Activated T-helper 1 cell treated with anti-CD3 and anti-CD28 coated beads, Interleukin-12 subunit alpha, Interleukin-12 subunit beta, Interleukin-2, Interleukin-4 antibody, amounts not matched to agents 30 ng/mL and 10 ng/mL and 1 ng/mL, durations not matched to agents 14 hours and 24 hours and 36 hours (primary cell): Measurements from ENCODE around the gene ANKRD33. TPM values are rescaled to one million over a fixed set of nuclear protein-coding genes. Genes with fewer than 3 reads are reported as not detected.

Source experiments
- DNase-seq: peaks from one replicate; pipeline ENCODE4 v3.0.0; 2021; ENCODE audit warnings: low spot score
- H3K27ac Mint-ChIP-seq: one replicate; pipeline ENCODE4 v1.8.0; 2021; ENCODE audit warnings: mild to moderate bottlenecking, mixed read lengths
- H3K27me3 Mint-ChIP-seq: one replicate; pipeline ENCODE4 v1.8.0; 2022; ENCODE audit warnings: mild to moderate bottlenecking, moderate library complexity, mixed read lengths; ENCODE audit not compliant: insufficient read depth
- H3K36me3 Mint-ChIP-seq: one replicate; pipeline ENCODE4 v1.8.0; 2021; ENCODE audit warnings: low read depth, mixed read lengths
- H3K4me1 Mint-ChIP-seq: one replicate; pipeline ENCODE4 v1.8.0; 2021; ENCODE audit warnings: low read depth, mixed read lengths
- H3K4me3 Mint-ChIP-seq: one replicate; pipeline ENCODE4 v1.8.0; 2021; ENCODE audit warnings: mild to moderate bottlenecking, moderate library complexity, mixed read lengths
- H3K9me3 Mint-ChIP-seq: one replicate; pipeline ENCODE4 v1.8.0; 2021; ENCODE audit warnings: mixed read lengths
- intact Hi-C: fragments of 100-400 bp; cut with micrococcal nuclease; formaldehyde crosslinking; loops from one replicate; pipeline ENCODE4 v1.15.1; 2024
- total RNA-seq: library from RNA; stranded (reverse); gene quantifications from 2 replicates; pipeline ENCODE4 v1.2.3, GENCODE V29; 2022

The ANKRD33 gene
- total RNA-seq, 1 donor from 2014 or later: not detected

DNA sequence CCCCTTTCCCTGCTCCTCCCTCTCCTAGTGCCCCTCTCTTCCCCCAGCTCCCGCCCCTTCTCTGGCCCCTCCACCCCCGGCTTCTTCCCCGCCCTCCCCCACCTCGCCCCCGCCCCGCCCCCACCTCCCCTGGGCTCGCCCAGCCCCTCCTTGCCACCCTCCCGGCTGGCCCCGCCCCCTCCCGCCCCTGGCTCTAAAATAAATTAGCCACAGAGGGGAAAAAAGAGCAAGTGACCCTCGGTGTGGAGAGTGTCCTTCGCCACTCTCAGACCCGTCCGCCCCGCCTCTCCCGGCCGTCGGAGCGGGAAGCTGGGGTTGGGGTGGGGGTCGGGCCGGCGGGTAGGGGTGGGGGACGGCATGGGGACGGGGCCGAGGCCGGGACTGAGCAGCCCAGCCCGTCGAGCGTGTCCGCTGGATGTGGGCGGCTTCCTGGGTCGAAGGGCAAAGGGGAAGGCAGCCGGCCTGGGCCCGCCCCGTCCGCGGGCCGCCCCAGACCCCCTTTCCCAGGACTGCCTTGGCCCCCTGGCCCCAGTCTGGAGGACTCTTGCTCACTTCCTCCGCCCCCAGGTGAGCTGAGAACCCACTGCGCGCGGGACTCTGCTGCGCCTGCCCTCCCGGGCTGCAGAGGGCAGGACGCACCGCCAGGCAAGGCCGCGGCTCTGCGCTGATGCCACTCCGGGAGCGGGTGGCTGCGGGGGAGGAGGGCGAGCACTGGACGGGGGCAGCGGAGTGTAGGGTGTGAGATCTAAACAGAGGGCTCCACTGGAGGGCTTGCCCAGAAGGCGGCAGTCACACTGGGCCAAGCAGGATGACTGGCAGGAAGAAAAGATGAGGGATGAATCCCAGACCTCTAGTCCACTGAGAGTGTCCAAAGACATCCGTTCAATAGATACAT is 38.8 kb upstream of the ANKRD33 start:
- Mint-ChIP-seq H3K27me3 (peaks cover 42% of the 10 kb centered on the region), H3K4me3 (no peak overlapping the region), H3K36me3 (no peaks in the 10 kb centered on the region), H3K27ac (no peak overlapping the region), H3K4me1 (peaks cover 14% of the 10 kb centered on the region), H3K9me3 (no peaks in the 10 kb centered on the region)
- DNase-seq: no peak
- intact Hi-C loops: no loop called here

DNA sequence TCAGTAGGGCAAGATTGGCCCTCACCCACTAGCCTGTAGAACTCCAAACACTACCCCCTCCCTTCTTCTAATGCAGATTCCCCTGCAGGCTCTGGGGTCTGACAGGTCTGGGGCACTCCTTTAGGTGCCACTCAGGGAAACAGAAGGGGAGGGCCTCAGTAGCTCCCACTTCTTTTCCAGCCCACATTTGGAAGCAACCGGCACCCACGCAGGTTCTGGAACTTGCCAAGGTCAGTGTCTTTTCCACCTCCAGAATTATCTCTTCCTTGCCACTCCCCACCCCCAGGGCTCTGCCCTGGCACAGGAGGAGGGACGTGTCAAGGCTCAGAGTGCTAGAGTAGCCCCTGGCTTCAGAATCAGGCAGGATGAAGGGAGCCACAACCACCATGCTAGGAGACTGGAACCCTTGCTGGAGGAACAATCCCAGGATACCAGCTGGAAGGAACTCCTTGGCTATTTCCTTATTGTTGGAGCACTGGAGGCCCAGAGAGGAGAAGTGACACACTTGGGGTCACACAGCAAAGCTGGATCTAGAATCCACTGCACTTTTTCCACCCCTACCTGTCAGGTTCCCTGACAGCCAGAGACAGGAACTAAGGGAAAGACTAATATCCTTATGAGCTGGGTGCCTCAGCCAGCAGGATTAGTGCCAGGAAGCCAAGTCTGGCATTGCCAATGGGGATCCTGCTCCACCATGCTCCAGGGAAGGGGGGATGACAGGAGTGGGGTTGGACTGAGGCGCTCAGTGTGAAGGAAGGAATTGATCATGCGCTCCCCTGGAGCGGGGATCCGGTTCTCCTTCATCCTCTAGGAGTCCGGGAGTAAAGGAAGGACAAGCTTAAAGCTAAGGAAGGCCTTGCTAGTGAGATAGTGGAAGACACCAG is 37.6 kb upstream of the ANKRD33 start:
- Mint-ChIP-seq H3K36me3 (no peaks in the 10 kb centered on the region), H3K4me1 (peaks cover 14% of the 10 kb centered on the region), H3K4me3 (no peak overlapping the region), H3K9me3 (no peaks in the 10 kb centered on the region), H3K27ac (no peak overlapping the region), H3K27me3 (peaks cover 43% of the 10 kb centered on the region)
- intact Hi-C loops: no loop called here
- DNase-seq: no peak

DNA sequence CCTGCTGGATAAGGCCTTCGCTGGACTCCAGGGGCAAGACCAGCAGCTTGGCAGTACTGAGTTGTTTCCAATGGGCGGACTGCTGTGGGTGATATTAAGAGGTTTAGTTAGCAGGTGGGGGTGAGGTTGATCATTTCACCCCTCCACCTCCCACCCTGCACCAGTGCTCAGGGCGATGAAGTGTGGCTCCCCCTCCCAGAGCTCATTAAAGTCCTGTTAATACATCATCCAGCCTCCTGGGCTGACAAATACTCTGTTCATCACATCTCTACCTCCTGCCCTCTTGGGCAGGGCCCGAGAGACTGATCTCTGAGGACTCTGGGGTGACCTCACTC is 37.0 kb upstream of the ANKRD33 start:
- peaks cover 14% of the 10 kb centered on the region for H3K4me1 Mint-ChIP-seq
- no peak for DNase-seq
- peak overlapping the region; percentile 32 for H3K4me3 Mint-ChIP-seq
- no peaks in the 10 kb centered on the region for H3K36me3 Mint-ChIP-seq
- H3K27ac Mint-ChIP-seq: no peak overlapping the region
- H3K9me3 Mint-ChIP-seq: no peaks in the 10 kb centered on the region
- intact Hi-C loops: no loop called here
- H3K27me3 Mint-ChIP-seq: peaks cover 37% of the 10 kb centered on the region

DNA sequence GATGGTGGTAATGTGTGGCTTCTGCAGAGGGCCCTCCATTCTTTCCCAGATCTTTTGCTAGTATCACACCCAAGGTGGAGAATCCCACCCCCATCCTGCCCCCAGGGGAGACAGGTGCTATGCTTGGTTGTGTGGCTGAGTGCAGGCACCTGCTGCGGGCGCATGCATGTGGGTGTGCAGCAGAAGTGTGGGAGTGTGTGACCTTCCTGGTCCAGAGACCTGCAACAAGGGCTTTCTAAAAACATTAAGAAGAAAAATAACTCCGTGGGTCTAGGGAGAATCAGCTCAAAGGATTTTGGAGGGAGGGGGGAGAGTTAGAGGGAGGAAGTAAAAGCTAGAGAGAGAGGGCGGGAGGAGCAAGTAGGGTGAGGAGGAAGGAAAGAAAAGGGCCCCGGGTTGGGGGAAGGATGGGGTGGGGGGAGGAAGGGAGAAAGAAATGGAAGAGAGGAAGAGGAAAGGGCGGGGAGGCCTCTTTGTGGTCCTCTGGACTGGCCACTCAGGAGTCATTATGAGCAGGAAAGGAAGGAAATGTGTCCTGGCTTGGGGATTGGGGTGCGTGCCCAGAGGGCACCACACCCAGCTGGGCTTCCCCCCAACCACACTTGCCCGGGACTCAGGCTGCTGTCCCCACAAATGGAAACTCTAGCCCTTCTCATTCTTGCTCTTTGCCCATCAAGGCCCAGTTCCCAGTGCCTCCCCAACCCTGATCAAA is 36.3 kb upstream of the ANKRD33 start:
- intact Hi-C loops: no loop called here
- Mint-ChIP-seq H3K4me1 (peaks cover 10% of the 10 kb centered on the region), H3K4me3 (no peak overlapping the region), H3K9me3 (no peaks in the 10 kb centered on the region), H3K27ac (no peak overlapping the region), H3K36me3 (no peaks in the 10 kb centered on the region), H3K27me3 (peaks cover 32% of the 10 kb centered on the region)
- DNase-seq: no peak

DNA sequence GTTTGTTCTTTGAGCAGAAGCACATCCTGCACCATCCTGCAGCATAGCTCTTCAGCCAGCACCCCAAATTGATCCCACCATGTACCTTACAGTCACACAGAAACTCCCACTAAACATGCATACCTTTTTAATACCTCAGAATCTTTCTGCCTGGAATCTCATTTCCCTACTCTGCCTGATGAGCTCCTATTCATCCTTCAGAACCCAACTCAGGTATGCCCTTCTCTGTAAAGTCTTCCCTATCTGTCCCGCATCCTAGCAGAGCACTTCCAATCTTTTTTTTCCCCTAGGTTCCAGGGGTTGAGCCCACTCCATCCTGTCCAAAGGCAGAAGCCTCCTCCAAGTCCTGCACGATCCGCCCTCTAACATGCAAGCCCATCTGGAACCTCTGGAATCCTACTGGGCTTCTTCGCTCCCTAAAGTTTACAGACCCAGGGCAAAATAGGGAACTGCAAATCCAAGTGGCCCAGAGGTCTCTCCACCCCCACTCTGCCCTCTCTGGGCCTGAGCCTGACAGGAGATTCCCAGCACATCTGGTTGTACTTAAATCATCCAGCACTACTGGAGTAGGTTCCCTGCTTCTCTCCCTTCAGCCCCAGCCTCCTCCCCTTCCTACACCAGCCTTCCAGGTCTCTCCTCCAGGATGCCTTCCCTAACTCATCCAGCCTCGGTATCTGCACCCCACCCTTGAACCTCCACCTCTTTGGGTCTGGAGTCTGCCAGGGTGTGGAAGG is 35.3 kb upstream of the ANKRD33 start:
- H3K27me3 Mint-ChIP-seq: peaks cover 29% of the 10 kb centered on the region
- H3K4me1 Mint-ChIP-seq: peaks cover 10% of the 10 kb centered on the region
- no peak overlapping the region for H3K27ac Mint-ChIP-seq
- intact Hi-C loops: no loop called here
- H3K36me3 Mint-ChIP-seq: no peaks in the 10 kb centered on the region
- DNase-seq: no peak
- H3K4me3 Mint-ChIP-seq: no peak overlapping the region
- H3K9me3 Mint-ChIP-seq: no peaks in the 10 kb centered on the region

DNA sequence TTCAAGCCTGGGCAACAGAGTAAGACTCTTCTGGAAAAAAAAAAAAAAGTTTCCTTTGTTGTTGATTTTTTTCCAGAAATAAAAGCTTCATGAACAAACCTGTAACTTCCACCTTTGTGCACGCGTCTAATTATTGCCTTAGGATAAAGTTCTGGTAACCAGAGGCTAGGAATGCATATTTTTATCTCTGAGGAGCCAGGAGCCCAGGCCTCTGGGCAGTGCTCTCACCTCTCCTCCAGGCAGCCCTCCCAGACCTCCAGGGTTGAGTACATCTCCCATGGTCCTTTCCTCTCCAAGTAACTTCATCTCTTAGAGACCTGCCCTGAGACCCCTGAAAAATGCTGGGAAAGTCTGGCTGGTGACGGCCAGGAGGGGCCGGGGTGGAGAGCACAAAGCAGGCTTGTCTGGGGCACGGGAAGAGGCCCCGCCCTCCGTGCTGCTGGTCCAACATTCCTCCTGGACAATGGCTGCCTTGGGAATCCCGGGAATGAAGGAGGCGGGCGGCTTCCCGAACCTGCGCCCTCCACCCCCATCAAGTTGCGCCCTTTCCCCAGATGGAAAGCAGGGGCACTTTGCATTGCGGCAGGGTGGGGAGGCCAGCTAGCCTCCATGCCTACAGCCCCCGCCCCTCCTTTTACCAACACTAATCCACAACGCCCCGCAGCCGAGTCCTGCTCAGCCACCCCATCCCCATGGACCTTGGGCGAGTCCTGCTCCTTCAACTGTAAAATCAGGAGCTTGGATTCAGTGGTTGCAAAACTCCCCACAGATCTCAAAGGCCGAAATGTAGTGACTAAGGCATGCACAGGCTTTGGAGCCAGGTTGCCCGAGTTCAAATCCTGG is 32.1 kb upstream of the ANKRD33 start:
- intact Hi-C loops: no loop called here
- Mint-ChIP-seq H3K36me3 (no peaks in the 10 kb centered on the region), H3K4me1 (peaks cover 10% of the 10 kb centered on the region), H3K4me3 (no peak overlapping the region), H3K27ac (no peak overlapping the region), H3K27me3 (peaks cover 15% of the 10 kb centered on the region), H3K9me3 (no peaks in the 10 kb centered on the region)
- no peak for DNase-seq

DNA sequence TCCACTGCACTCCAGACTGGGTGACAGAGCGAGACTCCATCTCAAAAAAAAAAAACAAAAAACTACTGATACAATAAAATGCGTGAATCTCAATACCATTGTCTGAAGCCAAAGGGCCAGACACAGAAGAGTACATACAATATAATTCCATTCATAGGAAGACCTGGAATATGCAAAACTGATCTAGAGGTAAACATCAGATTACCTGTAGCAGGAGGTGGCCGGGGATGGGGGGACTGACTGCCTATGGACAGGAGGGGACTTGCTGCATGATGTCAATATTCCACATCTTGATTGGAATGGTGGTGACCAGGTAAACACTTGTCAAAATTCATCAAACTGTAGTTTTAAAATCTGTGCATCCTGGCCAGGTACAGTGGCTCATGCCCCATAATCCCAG is 26.9 kb upstream of the ANKRD33 start:
- H3K27me3 Mint-ChIP-seq: peaks cover 46% of the 10 kb centered on the region

DNA sequence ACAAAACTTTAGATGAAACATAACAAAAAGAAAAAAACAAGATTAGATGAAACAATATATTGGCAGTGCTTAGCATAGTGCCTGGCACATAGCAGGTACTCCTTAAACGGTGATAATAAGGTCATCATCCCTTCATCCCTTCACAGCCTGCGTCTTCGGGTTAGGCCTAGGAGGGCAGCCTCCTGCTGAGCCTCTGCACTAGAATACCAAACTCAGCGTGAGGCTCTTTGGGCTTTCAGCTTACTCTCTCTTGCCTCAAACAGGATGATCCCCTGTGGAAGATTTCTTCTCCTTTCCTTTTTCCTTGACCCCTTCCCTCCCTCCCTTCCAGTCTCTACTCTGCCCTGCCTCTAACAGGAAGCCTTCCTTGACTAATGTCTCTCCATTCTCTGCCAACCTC is 25.0 kb upstream of the ANKRD33 start:
- Mint-ChIP-seq H3K27me3 (peaks cover 61% of the 10 kb centered on the region), H3K9me3 (no peaks in the 10 kb centered on the region), H3K36me3 (no peaks in the 10 kb centered on the region), H3K4me1 (no peaks in the 10 kb centered on the region), H3K4me3 (no peak overlapping the region), H3K27ac (no peak overlapping the region)
- no peak for DNase-seq
- intact Hi-C loops: no loop called here

More for the DNA sequence above, 26.9 kb upstream of the ANKRD33 start:
- Mint-ChIP-seq H3K27ac (no peak overlapping the region), H3K36me3 (no peaks in the 10 kb centered on the region), H3K9me3 (no peaks in the 10 kb centered on the region), H3K4me3 (no peak overlapping the region), H3K4me1 (no peaks in the 10 kb centered on the region)
- intact Hi-C loops: no loop called here
- no peak for DNase-seq

DNA sequence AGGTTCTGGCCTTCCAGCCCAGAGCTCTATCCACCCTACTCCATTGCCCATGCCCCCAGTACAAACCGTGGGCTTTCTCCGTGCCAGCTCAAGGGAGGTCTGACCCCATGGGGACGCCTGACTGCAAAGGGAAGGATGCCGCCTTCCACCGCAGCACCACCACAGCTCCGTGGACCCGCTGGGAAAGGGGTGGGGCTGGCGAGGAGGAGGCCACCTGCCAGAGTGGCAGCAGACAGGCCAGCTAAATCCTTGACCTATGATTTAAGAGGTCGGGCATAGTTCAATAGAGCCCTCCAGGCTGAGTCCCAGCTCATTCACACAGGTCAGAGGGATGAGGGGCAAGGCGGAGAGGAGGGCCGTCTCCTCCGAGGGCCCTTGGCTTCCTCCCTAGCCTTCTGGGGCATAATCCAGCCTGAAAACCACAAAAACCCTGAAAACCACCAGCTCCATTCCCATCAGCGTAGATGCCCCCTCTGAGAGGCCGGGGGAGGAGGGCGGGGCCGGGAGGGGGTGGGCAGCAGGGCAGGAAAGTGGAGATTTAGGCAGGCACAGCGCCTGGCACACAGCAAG is 24.5 kb upstream of the ANKRD33 start:
- Mint-ChIP-seq H3K36me3 (no peaks in the 10 kb centered on the region), H3K4me1 (no peaks in the 10 kb centered on the region), H3K27ac (no peak overlapping the region), H3K27me3 (peaks cover 66% of the 10 kb centered on the region), H3K4me3 (no peak overlapping the region), H3K9me3 (no peaks in the 10 kb centered on the region)
- no peak for DNase-seq
- intact Hi-C loops: no loop called here

DNA sequence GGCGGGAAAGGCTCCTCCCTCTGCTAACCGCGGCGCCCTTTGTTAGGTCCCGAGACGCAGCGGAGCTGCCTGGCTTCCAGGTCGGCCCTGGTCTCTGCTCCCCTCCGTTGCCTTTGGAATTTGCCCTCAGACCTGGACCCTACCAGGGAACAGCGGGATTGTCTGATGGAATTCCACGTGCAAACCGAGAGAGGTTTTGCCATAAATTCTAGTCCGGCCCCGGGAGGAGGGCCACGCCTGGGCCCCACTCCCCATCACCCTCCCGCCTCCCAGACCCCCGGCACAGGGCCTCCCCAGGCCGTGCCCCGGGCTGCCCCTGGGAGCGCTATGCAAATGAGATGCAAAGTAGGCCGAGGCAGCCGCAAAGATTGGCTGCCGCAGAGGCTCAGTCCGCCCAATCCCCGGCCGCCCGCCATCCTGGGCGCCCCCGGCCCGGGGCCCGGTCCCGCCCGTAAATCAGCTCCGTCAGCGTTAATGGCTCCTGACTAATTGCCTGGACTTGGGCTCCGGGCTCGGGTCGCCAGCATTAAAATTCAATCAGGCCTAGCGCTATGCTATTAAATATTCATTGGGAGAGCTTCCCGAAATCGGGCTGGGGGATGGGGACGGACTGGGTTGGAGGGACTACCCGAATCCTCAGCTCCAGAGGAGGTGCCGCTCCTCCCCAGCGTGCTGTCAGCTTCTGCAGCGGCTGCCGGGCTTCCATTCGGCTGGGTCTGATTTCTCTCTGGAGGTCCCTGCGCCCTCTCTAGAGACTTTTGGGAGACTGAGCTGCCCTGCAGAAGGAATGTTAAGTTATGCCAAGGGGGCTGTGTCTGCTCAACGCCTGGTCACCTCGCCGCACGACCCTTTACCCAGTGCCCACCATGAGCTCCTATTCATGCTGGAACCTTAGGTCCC is 23.7 kb upstream of the ANKRD33 start:
- no peak for DNase-seq
- Mint-ChIP-seq H3K27ac (no peak overlapping the region), H3K27me3 (peaks cover 72% of the 10 kb centered on the region), H3K36me3 (no peaks in the 10 kb centered on the region), H3K4me3 (no peak overlapping the region), H3K4me1 (no peaks in the 10 kb centered on the region), H3K9me3 (no peaks in the 10 kb centered on the region)
- intact Hi-C loops: no loop called here
